ENCODE measurements around the gene PLAC1.

Gene PLAC1

DNA sequence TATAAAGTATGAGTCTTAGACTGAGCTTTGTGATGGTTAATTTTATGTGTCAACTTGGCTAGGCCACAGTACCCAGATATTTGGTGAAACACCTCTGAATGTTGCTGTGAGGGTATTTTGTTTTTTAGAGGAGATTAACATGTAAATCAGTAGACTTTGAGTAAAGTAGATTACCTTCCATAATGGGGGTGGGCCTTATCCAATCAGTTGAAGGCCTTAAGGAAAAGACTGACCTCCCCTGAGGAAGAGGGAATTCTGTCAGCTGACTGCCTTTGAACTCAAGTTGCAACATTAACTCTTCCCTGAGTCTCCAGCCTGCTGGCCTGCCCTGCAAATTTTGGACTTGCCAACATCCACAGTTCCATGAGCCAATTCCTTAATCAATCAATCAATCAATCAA is 66.0 kb downstream of the PLAC1 start:
- peaks cover 0 to 3% (median 0%) of the 10 kb centered on the region in 4 experiments for H3K4me1 ChIP-seq (ENCODE audit: control extremely low read depth in 1 of 4, control insufficient read depth in 4 of 4, insufficient read depth in 4 of 4, low read length in 3 of 4)
- DNase-seq = no peak
- H3K36me3 ChIP-seq (ENCODE audit: control insufficient read depth in 4 of 4, insufficient read depth in 4 of 4, low read length in 3 of 4) = no peaks in the 10 kb centered on the region
- ChIA-PET POLR2A (no interaction called here), CTCF (no interaction called here)
- H3K27ac ChIP-seq (ENCODE audit: insufficient read depth in 1 of 2, low read depth in 1 of 2, low read length in 2 of 2, poor library complexity in 1 of 2, severe bottlenecking in 2 of 2) = no peak overlapping the region
- H3K4me3 ChIP-seq (ENCODE audit: control insufficient read depth in 1 of 7, extremely low read depth in 1 of 7, insufficient read depth in 4 of 7, low read depth in 2 of 7, low read length in 6 of 7) = no peak overlapping the region
- no peaks in the 10 kb centered on the region for H3K9me3 ChIP-seq (ENCODE audit: control extremely low read depth in 1 of 5, control insufficient read depth in 4 of 5, insufficient read depth in 2 of 5, low read depth in 1 of 5, low read length in 4 of 5)
- no peaks in the 10 kb centered on the region for H3K27me3 ChIP-seq (replicated peaks in 2 of 5; ENCODE audit: control insufficient read depth in 4 of 5, insufficient read depth in 5 of 5, low read length in 4 of 5)

DNA sequence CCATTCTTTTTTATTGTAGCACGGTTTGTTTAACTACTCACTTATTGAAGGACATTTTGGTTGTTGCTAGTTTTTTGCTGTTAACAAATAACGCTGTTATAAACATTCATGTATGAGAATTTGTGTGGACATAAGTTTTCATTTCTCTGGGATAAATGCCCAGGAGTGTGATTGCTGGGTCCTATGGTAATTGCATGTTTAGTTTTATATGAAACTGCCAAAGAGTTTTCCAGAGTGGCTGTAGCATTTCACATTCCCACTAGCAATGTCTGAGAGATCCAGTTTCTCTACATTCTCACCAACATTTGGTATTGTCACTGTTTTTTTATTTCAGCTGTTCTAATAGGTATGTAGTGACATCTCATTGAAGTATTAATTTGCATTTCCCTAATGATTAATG is 66.8 kb downstream of the PLAC1 start:
- Histone ChIP-seq H3K4me1 (ENCODE audit: control extremely low read depth in 1 of 4, control insufficient read depth in 4 of 4, insufficient read depth in 4 of 4, low read length in 3 of 4) (peaks cover 0 to 3% (median 0%) of the 10 kb centered on the region in 4 experiments), H3K9me3 (ENCODE audit: control extremely low read depth in 1 of 5, control insufficient read depth in 4 of 5, insufficient read depth in 2 of 5, low read depth in 1 of 5, low read length in 4 of 5) (no peaks in the 10 kb centered on the region), H3K4me3 (ENCODE audit: control insufficient read depth in 1 of 7, extremely low read depth in 1 of 7, insufficient read depth in 4 of 7, low read depth in 2 of 7, low read length in 6 of 7) (no peak overlapping the region), H3K36me3 (ENCODE audit: control insufficient read depth in 4 of 4, insufficient read depth in 4 of 4, low read length in 3 of 4) (no peaks in the 10 kb centered on the region), H3K27ac (ENCODE audit: insufficient read depth in 1 of 2, low read depth in 1 of 2, low read length in 2 of 2, poor library complexity in 1 of 2, severe bottlenecking in 2 of 2) (no peak overlapping the region), H3K27me3 (replicated peaks in 2 of 5; ENCODE audit: control insufficient read depth in 4 of 5, insufficient read depth in 5 of 5, low read length in 4 of 5) (no peaks in the 10 kb centered on the region)
- POLR2A ChIA-PET = no interaction called here
- DNase-seq = no peak
- CTCF ChIA-PET = no interaction called here
- 73% methylated on average over 2 of the region's 2 CpGs for WGBS (ENCODE audit: insufficient coverage)

DNA sequence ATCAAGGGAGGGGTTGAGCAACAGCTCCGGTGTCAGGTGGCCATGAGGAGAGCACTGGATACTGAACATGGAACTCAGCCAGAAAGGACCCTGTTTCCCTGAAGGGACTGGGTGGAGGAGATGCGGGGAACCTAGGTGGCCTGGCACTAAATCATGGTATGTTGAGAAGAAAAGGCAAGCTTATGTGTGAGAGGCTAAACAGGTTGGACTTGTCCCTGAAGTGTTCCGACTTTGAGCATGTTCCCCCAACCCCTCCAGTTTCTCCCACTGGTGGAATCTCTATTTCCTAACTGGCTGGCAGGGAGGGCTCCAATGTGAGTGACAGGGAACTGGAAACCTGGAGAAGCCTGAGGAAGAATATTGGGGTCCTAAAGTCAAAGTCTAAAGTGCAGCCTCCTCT is 69.5 kb downstream of the PLAC1 start:
- Histone ChIP-seq H3K36me3 (ENCODE audit: control insufficient read depth in 4 of 4, insufficient read depth in 4 of 4, low read length in 3 of 4) (no peaks in the 10 kb centered on the region), H3K4me1 (ENCODE audit: control extremely low read depth in 1 of 4, control insufficient read depth in 4 of 4, insufficient read depth in 4 of 4, low read length in 3 of 4) (peaks cover 0 to 3% (median 0%) of the 10 kb centered on the region in 4 experiments), H3K27ac (ENCODE audit: insufficient read depth in 1 of 2, low read depth in 1 of 2, low read length in 2 of 2, poor library complexity in 1 of 2, severe bottlenecking in 2 of 2) (no peak overlapping the region), H3K27me3 (replicated peaks in 2 of 5; ENCODE audit: control insufficient read depth in 4 of 5, insufficient read depth in 5 of 5, low read length in 4 of 5) (no peaks in the 10 kb centered on the region), H3K9me3 (ENCODE audit: control extremely low read depth in 1 of 5, control insufficient read depth in 4 of 5, insufficient read depth in 2 of 5, low read depth in 1 of 5, low read length in 4 of 5) (no peaks in the 10 kb centered on the region), H3K4me3 (ENCODE audit: control insufficient read depth in 1 of 7, extremely low read depth in 1 of 7, insufficient read depth in 4 of 7, low read depth in 2 of 7, low read length in 6 of 7) (no peak overlapping the region)
- POLR2A ChIA-PET = no interaction called here
- DNase-seq = no peak
- WGBS (ENCODE audit: insufficient coverage) = 95% methylated on average over 2 of the region's 3 CpGs
- CTCF ChIA-PET = interaction anchor here (0.9 kb wide), 1 partner anchor 36 kb away, joined by 3 read pairs; no protein-coding TSS in a partner anchor

DNA sequence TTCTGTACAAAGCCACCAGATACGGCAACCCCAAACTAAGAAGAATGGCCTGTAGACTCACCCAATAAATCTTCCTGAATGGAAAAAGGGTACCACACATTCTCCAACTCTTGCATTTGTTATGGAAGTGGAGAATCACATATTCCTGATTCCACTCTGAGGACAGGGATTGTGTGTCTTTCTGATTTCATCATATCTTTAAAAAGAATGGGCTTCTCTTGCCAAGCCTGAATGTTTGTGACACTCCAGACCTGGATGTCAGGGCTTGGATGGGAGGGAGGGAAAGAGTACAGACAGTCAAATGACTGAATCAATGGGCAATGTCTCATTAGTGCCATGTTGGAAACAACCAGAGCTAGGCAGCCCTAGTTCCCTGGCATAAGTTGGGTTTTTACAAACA is 77.4 kb downstream of the PLAC1 start:
- H3K4me3 ChIP-seq (ENCODE audit: control insufficient read depth in 1 of 7, extremely low read depth in 1 of 7, insufficient read depth in 4 of 7, low read depth in 2 of 7, low read length in 6 of 7) = no peak overlapping the region
- no peaks in the 10 kb centered on the region for H3K36me3 ChIP-seq (ENCODE audit: control insufficient read depth in 4 of 4, insufficient read depth in 4 of 4, low read length in 3 of 4)
- POLR2A ChIA-PET = no interaction called here
- H3K9me3 ChIP-seq (ENCODE audit: control extremely low read depth in 1 of 5, control insufficient read depth in 4 of 5, insufficient read depth in 2 of 5, low read depth in 1 of 5, low read length in 4 of 5) = no peaks in the 10 kb centered on the region
- 100% methylated on average over 1 of the region's 1 CpG for WGBS (ENCODE audit: insufficient coverage)
- no peak overlapping the region for H3K27ac ChIP-seq (ENCODE audit: insufficient read depth in 1 of 2, low read depth in 1 of 2, low read length in 2 of 2, poor library complexity in 1 of 2, severe bottlenecking in 2 of 2)
- H3K27me3 ChIP-seq (replicated peaks in 2 of 5; ENCODE audit: control insufficient read depth in 4 of 5, insufficient read depth in 5 of 5, low read length in 4 of 5) = no peaks in the 10 kb centered on the region
- no peak for DNase-seq
- H3K4me1 ChIP-seq (ENCODE audit: control extremely low read depth in 1 of 4, control insufficient read depth in 4 of 4, insufficient read depth in 4 of 4, low read length in 3 of 4) = no peaks in the 10 kb centered on the region
- CTCF ChIA-PET = interaction anchor here (1.1 to 1.2 kb wide), 2 partner anchors 11 to 60 kb away, joined by 3 to 4 read pairs; no protein-coding TSS in a partner anchor

DNA sequence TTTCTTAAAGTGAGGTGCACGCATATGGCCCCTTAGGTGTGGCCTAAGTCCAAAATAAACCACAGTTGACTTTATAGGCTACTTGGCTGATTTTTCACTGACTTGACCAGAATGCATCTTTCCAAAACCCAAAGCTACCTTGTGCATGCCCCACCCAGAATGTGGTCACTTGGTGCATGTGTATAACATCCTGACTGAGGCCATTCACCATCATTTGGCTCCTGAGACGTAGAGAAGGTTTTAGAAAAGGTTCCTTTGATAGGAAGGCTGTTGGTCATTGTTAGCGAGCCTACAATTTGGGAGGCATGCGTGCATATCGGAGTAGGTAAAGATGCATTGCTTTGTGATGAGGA is 84.6 kb downstream of the PLAC1 start:
- no peak overlapping the region for H3K4me3 ChIP-seq (ENCODE audit: control insufficient read depth in 1 of 7, extremely low read depth in 1 of 7, insufficient read depth in 4 of 7, low read depth in 2 of 7, low read length in 6 of 7)
- peaks cover 0 to 6% (median 0%) of the 10 kb centered on the region in 4 experiments for H3K4me1 ChIP-seq (ENCODE audit: control extremely low read depth in 1 of 4, control insufficient read depth in 4 of 4, insufficient read depth in 4 of 4, low read length in 3 of 4)
- DNase-seq = no peak
- no peaks in the 10 kb centered on the region for H3K36me3 ChIP-seq (ENCODE audit: control insufficient read depth in 4 of 4, insufficient read depth in 4 of 4, low read length in 3 of 4)
- no peak overlapping the region for H3K27ac ChIP-seq (ENCODE audit: insufficient read depth in 1 of 2, low read depth in 1 of 2, low read length in 2 of 2, poor library complexity in 1 of 2, severe bottlenecking in 2 of 2)
- H3K27me3 ChIP-seq (replicated peaks in 2 of 5; ENCODE audit: control insufficient read depth in 4 of 5, insufficient read depth in 5 of 5, low read length in 4 of 5) = peaks cover 0 to 3% (median 0%) of the 10 kb centered on the region in 5 experiments
- 75% methylated on average over 2 of the region's 5 CpGs for whole genome bisulfite sequencing (ENCODE audit: insufficient coverage)
- ChIA-PET POLR2A (no interaction called here), CTCF (no interaction called here)
- no peaks in the 10 kb centered on the region for H3K9me3 ChIP-seq (ENCODE audit: control extremely low read depth in 1 of 5, control insufficient read depth in 4 of 5, insufficient read depth in 2 of 5, low read depth in 1 of 5, low read length in 4 of 5)

DNA sequence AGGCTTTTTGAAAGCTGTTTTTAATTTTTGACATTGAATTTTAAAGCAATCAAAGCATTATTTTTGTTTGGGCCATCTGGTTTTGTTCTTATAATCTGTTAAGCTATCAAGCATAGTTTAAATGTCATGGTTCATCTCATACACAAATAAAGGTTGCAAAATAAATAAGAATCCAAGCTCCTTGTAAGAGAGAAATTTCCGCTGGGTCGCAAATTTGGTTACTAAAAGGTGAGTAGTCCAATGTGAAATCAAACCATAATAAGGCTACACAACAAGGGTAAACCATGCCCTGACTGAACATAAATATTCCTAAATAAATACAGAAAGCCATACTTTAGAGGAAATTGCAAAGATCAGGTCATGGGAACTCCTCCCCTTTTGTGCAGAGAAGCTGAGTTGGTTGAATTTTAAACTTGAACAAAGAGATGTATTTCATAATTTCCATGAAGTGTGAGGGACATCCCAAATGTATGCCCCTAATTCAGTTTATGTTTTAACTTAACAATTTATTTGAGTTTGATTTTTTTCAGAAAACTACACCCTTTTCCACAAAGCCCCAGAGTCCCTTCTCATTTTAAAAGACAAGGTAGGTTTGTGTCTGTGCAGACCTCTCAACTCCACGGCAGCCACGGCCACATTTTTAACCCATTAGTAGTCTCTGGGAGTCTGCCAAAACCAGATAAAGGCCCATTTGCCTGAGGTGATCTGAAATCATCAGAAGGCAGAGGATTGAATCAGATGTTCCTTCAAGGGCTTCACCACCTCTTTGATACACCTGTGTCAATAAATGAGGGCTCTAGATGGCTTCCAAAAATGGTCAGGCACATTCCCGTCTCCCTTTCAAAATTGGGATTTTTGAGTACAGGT is 85.2 kb downstream of the PLAC1 start:
- Histone ChIP-seq H3K9me3 (ENCODE audit: control extremely low read depth in 1 of 5, control insufficient read depth in 4 of 5, insufficient read depth in 2 of 5, low read depth in 1 of 5, low read length in 4 of 5) (no peaks in the 10 kb centered on the region), H3K27me3 (replicated peaks in 2 of 5; ENCODE audit: control insufficient read depth in 4 of 5, insufficient read depth in 5 of 5, low read length in 4 of 5) (peaks cover 0 to 3% (median 0%) of the 10 kb centered on the region in 5 experiments), H3K36me3 (ENCODE audit: control insufficient read depth in 4 of 4, insufficient read depth in 4 of 4, low read length in 3 of 4) (no peaks in the 10 kb centered on the region), H3K4me1 (ENCODE audit: control extremely low read depth in 1 of 4, control insufficient read depth in 4 of 4, insufficient read depth in 4 of 4, low read length in 3 of 4) (peaks cover 0 to 6% (median 0%) of the 10 kb centered on the region in 4 experiments), H3K27ac (ENCODE audit: insufficient read depth in 1 of 2, low read depth in 1 of 2, low read length in 2 of 2, poor library complexity in 1 of 2, severe bottlenecking in 2 of 2) (no peak overlapping the region), H3K4me3 (ENCODE audit: control insufficient read depth in 1 of 7, extremely low read depth in 1 of 7, insufficient read depth in 4 of 7, low read depth in 2 of 7, low read length in 6 of 7) (no peak overlapping the region)
- DNase-seq = no peak
- 89% methylated on average over 5 of the region's 5 CpGs for WGBS (ENCODE audit: insufficient coverage)
- ChIA-PET POLR2A (no interaction called here), CTCF (no interaction called here)

DNA sequence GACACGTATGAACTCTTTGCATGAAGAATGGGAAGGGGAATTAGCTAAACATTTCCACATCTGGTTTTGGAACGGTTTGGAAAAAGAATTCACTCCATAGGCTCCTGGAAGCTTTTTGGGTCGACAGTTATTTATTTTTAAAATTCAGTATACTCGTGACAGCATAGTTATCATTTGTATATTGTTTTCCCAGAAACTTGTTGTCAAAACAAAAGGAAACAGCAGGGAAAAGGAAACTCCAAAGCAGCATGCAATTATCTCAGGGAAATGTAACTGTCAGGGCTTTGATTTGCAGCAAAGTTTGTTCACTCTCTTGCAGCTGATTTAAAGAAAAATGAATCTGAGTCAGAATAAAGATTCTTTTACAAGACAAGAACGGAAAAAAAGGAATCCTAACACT is 86.5 kb downstream of the PLAC1 start:
- 65% methylated on average over 2 of the region's 5 CpGs for WGBS (ENCODE audit: insufficient coverage)
- CTCF ChIA-PET = no interaction called here

More for the DNA sequence above, 86.5 kb downstream of the PLAC1 start:
- no peak overlapping the region for H3K27ac ChIP-seq (ENCODE audit: insufficient read depth in 1 of 2, low read depth in 1 of 2, low read length in 2 of 2, poor library complexity in 1 of 2, severe bottlenecking in 2 of 2)
- POLR2A ChIA-PET = no interaction called here
- no peak for DNase-seq
- H3K27me3 ChIP-seq (replicated peaks in 2 of 5; ENCODE audit: control insufficient read depth in 4 of 5, insufficient read depth in 5 of 5, low read length in 4 of 5) = peaks cover 0 to 3% (median 0%) of the 10 kb centered on the region in 5 experiments
- peaks cover 0 to 6% (median 0%) of the 10 kb centered on the region in 4 experiments for H3K4me1 ChIP-seq (ENCODE audit: control extremely low read depth in 1 of 4, control insufficient read depth in 4 of 4, insufficient read depth in 4 of 4, low read length in 3 of 4)
- no peaks in the 10 kb centered on the region for H3K36me3 ChIP-seq (ENCODE audit: control insufficient read depth in 4 of 4, insufficient read depth in 4 of 4, low read length in 3 of 4)
- no peaks in the 10 kb centered on the region for H3K9me3 ChIP-seq (ENCODE audit: control extremely low read depth in 1 of 5, control insufficient read depth in 4 of 5, insufficient read depth in 2 of 5, low read depth in 1 of 5, low read length in 4 of 5)
- no peak overlapping the region for H3K4me3 ChIP-seq (ENCODE audit: control insufficient read depth in 1 of 7, extremely low read depth in 1 of 7, insufficient read depth in 4 of 7, low read depth in 2 of 7, low read length in 6 of 7)
